Aorta (tissue), 5 donors: ENCODE measurements around the gene RASGEF1C. TPM values are rescaled to one million over a fixed set of nuclear protein-coding genes. Genes with fewer than 3 reads are reported as not detected.

Experiments used
- ATAC-seq: fragments of 200-7000 bp; cut with Tn5 transposase; one replicate; pipeline ENCODE4 v1.9.1; 2022; ENCODE audit warnings: moderate library complexity; ENCODE audit not compliant: low FRiP score
- DNase-seq, 2 donors: peaks; one replicate each; pipeline ENCODE4 v3.0.0-alpha.2; 2020
- H3K27ac ChIP-seq, 2 donors: one replicate each; pipeline ENCODE4 v1.5.1; 2013; ENCODE audit warnings: low read length in 2 of 2, mild to moderate bottlenecking in 2 of 2, moderate library complexity in 2 of 2, control low read depth in 1 of 2, inconsistent platforms in 1 of 2, low read depth in 1 of 2
- H3K27me3 ChIP-seq, 2 donors: one replicate each; pipeline ENCODE4 v1.6.1; 2013; ENCODE audit warnings: control low read depth in 1 of 2, low read length in 1 of 2, mild to moderate bottlenecking in 1 of 2, moderate library complexity in 1 of 2; ENCODE audit not compliant: insufficient read depth in 2 of 2, control insufficient read depth in 1 of 2
- H3K36me3 ChIP-seq, 2 donors: one replicate each; pipeline ENCODE4 v1.6.1; 2013; ENCODE audit warnings: control low read depth in 1 of 2, low read length in 1 of 2, mild to moderate bottlenecking in 1 of 2; ENCODE audit not compliant: insufficient read depth in 2 of 2, control insufficient read depth in 1 of 2
- H3K4me1 ChIP-seq, 2 donors: one replicate each; pipeline ENCODE4 v1.6.1; 2013; ENCODE audit warnings: low read length in 2 of 2, control low read depth in 1 of 2, mild to moderate bottlenecking in 1 of 2, moderate library complexity in 1 of 2; ENCODE audit not compliant: insufficient read depth in 2 of 2, control insufficient read depth in 1 of 2
- H3K4me3 ChIP-seq, 2 donors: one replicate each; pipeline ENCODE4 v1.5.1; 2013; ENCODE audit warnings: low read length in 2 of 2, control low read depth in 1 of 2, mild to moderate bottlenecking in 1 of 2
- H3K9me3 ChIP-seq: one replicate; pipeline ENCODE4 v1.6.1; 2013; ENCODE audit warnings: mild to moderate bottlenecking, low read length; ENCODE audit not compliant: control insufficient read depth
- WGBS, 2 donors: extraction: QIAGEN DNeasy Blood & Tissue Kit; methylation state at CpG; one replicate each; pipeline ENCODE4 v1.1.7; 2013; 5-methylcytosine and 5-hydroxymethylcytosine counted together
- intact Hi-C, 2 donors: fragments of 100-400 bp; cut with DNase I; formaldehyde crosslinking; loops; one replicate each; pipeline versions ENCODE4 v1.14.2 to v1.15.0; 2022
- polyA plus RNA-seq, 2 donors: library from polyadenylated mRNA; stranded (reverse); fragments of 200-250 nt; gene quantifications; one replicate each; pipeline ENCODE4 v1.2.3, GENCODE V29; 2013
- total RNA-seq, 2 donors: library from RNA; stranded (reverse); fragmentation: NEBNext Ultra II Directional; extraction: Animal tissue kit (Norgen Biotek cat#: 25700); gene quantifications; one replicate each; pipeline ENCODE4 v1.2.1, GENCODE V29; 2021
- donor health status: healthy with polysubstance abuse.
- donor health status: Bipolar disorder and iron deficiency.
- donor health status: DM: no; HTN: no; CAD: no.
- donor health status: DM: no; HTN: no; CAD: no.
- donor health status: DM: yes; HTN: yes; CAD: no.

RASGEF1C gene
- total and polyA plus RNA-seq, 4 donors: 0.66 to 1.2 TPM; not detected in 2

- 95% methylated on average over 1 of the region's 1 CpG for WGBS, 2 donors
- no peak for DNase-seq
- Histone ChIP-seq H3K4me3 (no peak overlapping the region), H3K36me3 (no peaks in the 10 kb centered on the region), H3K4me1 (no peaks in the 10 kb centered on the region), H3K27me3 (no peaks in the 10 kb centered on the region), H3K27ac (no peak overlapping the region), H3K9me3 (peaks cover 3% of the 10 kb centered on the region)
- ATAC-seq: no peak
- intact Hi-C loops: no loop called here
Observed at GRCh38 chr5:180107005-180107404, 102.0 kb downstream of the RASGEF1C start.

DNA sequence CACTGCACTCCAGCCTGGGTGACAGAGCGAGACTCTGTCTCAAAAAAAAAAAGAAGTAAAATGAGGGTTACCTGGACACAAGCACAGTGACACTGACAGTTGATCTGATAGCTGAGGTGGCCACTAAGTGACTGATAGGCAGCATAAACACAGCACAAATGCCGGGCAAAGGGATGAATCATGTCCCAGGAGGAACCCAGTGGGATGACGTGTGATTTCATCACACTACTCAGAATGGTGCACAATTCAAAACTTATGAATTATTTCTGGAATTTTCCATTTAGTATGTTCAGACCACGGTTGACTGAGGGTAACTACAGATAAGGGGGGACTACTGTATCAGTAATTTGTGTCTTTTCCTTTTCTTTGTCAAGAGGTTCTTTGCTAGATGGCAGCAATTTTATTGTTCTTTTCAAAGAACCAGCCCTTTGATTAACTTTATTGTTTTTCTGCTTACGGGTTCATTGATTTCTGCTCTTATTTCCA is 103.1 kb downstream of the RASGEF1C start:
- 70 to 76% methylated on average over 5 of the region's 5 CpGs for WGBS, 2 donors
- intact Hi-C loops: no loop called here
- Histone ChIP-seq H3K4me1 (no peaks in the 10 kb centered on the region), H3K36me3 (no peaks in the 10 kb centered on the region), H3K4me3 (no peak overlapping the region), H3K27ac (no peak overlapping the region), H3K27me3 (no peaks in the 10 kb centered on the region), H3K9me3 (peaks cover 3% of the 10 kb centered on the region)
- no peak for ATAC-seq
- DNase-seq: no peak

DNA sequence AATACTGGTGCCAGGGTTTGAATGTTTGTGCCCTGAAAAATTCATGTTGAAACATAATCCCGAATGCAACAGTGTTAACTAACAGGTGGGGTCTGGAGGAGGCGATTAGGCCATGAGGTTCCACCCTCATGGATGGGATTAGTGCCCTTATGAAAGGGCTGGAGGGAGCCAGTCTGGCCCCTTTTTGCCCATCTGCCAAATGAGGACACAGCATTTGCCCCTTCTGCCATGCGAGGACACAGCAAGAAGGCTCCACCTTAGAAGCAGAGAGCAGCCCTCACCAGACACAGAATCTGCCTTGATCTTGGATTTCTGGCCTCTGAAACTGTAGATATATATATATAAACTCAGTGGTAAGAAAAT is 104.9 kb downstream of the RASGEF1C start:
- Histone ChIP-seq H3K4me1 (no peaks in the 10 kb centered on the region), H3K27me3 (no peaks in the 10 kb centered on the region), H3K4me3 (no peak overlapping the region), H3K36me3 (no peaks in the 10 kb centered on the region), H3K9me3 (peaks cover 3% of the 10 kb centered on the region), H3K27ac (no peak overlapping the region)
- intact Hi-C loops: no loop called here
- DNase-seq (no peak), ATAC-seq (no peak)
- WGBS, 2 donors: 90 to 91% methylated on average over 3 of the region's 3 CpGs

DNA sequence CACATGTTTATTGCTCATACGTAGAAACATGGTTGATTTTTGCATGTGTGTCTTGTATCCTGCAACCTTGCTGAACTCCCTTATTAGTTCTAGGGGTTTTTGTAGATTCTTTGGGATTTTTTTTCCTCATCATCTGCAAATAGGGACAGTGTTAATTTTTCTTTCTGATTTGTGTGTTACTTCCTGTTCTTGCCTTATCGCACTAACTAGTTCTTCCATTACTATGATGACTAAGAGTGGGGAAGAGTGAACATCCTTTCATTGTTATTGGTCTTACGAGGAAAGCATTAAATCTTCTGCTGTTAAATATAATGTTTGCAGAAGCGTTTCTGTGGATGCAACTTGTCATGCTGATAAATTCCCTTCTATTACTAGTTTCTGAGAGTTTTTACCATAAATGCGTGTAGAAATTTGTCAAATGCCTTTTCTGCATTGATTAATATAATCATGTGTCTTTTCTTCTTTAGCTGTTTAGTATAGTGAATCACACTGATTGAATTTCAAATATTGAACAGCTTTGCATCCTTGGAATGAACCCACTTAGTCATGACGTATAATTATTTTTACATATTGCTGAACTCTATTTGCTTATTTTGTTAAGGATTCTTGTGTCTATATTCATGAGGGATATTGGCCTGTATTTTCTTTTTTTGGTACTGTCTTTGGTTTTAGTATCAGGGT is 105.4 kb downstream of the RASGEF1C start:
- Histone ChIP-seq H3K36me3 (no peaks in the 10 kb centered on the region), H3K9me3 (peaks cover 3% of the 10 kb centered on the region), H3K27ac (no peak overlapping the region), H3K4me3 (no peak overlapping the region), H3K4me1 (no peaks in the 10 kb centered on the region), H3K27me3 (no peaks in the 10 kb centered on the region)
- ATAC-seq (no peak), DNase-seq (no peak)
- intact Hi-C loops: no loop called here
- WGBS, 2 donors: 63 to 71% methylated on average over 6 of the region's 6 CpGs

DNA sequence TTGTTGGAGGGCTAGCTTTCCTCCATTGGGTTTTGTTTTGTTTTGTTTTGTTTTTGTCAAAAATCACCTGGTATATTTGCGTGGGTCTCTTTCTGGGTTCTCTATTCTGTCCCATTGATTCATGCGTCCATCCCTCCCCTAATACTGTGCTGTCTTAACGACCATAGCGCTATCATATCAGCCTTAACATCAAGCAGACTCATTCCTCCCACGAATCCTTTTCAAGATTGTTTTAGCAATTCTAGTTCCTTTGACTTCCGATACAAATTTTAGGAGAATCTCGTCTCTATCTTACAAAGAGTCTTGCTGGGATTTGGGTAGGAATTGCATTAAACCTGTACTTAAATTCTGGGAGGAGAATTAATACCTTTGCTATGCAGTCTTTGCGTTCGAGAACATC is 106.4 kb downstream of the RASGEF1C start:
- H3K36me3 ChIP-seq: no peaks in the 10 kb centered on the region
- no peaks in the 10 kb centered on the region for H3K27me3 ChIP-seq
- WGBS, 2 donors: 83 to 85% methylated on average over 9 of the region's 9 CpGs
- H3K27ac ChIP-seq: no peak overlapping the region
- H3K4me1 ChIP-seq: no peaks in the 10 kb centered on the region
- no peak overlapping the region for H3K4me3 ChIP-seq
- ATAC-seq (no peak), DNase-seq (no peak)
- H3K9me3 ChIP-seq: peaks cover 3% of the 10 kb centered on the region
- intact Hi-C loops: no loop called here

DNA sequence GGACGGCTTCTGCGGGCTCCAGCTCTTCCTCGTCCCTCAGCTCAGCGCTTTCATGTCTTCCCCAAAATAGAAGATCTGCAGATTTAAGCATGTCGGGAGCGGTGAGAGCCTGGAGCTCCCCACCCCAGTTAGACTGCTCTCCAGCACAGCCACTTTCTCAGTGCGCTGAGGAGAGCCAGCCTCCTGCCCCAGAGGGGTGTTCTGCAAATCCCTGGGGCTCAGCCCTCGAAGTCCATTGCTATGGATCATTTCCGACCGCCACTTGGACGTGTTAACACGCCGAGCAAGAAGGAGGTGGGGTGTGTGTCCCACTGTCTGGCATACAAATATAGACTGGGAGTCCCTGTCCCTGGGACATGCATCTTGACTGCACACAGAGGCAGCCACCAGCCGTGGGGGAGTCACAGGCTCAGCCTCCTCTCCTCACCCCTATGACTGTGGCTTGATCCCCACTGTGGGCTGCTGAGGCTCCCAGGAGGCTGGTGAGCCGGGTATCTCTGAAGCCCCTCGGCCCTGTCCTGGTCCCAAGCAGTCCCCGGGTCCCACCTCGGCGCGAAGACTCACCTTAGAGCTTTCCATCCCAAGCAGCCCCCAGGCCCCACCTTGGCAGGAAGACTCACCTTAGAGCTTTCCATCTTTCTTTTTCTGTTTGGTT is 107.4 kb downstream of the RASGEF1C start:
- H3K4me1 ChIP-seq: no peaks in the 10 kb centered on the region
- ATAC-seq (no peak), DNase-seq (no peak)
- no peak overlapping the region for H3K4me3 ChIP-seq
- intact Hi-C loops: no loop called here
- 75 to 77% methylated on average over 20 of the region's 20 CpGs for WGBS, 2 donors
- H3K27ac ChIP-seq: no peak overlapping the region
- H3K9me3 ChIP-seq: peaks cover 1% of the 10 kb centered on the region
- no peaks in the 10 kb centered on the region for H3K27me3 ChIP-seq
- H3K36me3 ChIP-seq: no peaks in the 10 kb centered on the region

- DNase-seq: no peak
- 78 to 79% methylated on average over 29 of the region's 29 CpGs for WGBS, 2 donors
- H3K9me3 ChIP-seq: peaks cover 1% of the 10 kb centered on the region
- no peak overlapping the region for H3K27ac ChIP-seq
- H3K4me3 ChIP-seq: no peak overlapping the region
- H3K36me3 ChIP-seq: no peaks in the 10 kb centered on the region
- H3K27me3 ChIP-seq: no peaks in the 10 kb centered on the region
- intact Hi-C loops: no loop called here
- H3K4me1 ChIP-seq: no peaks in the 10 kb centered on the region
- ATAC-seq: no peak
Observed at GRCh38 chr5:180100621-180101450, 108.2 kb downstream of the RASGEF1C start.

DNA sequence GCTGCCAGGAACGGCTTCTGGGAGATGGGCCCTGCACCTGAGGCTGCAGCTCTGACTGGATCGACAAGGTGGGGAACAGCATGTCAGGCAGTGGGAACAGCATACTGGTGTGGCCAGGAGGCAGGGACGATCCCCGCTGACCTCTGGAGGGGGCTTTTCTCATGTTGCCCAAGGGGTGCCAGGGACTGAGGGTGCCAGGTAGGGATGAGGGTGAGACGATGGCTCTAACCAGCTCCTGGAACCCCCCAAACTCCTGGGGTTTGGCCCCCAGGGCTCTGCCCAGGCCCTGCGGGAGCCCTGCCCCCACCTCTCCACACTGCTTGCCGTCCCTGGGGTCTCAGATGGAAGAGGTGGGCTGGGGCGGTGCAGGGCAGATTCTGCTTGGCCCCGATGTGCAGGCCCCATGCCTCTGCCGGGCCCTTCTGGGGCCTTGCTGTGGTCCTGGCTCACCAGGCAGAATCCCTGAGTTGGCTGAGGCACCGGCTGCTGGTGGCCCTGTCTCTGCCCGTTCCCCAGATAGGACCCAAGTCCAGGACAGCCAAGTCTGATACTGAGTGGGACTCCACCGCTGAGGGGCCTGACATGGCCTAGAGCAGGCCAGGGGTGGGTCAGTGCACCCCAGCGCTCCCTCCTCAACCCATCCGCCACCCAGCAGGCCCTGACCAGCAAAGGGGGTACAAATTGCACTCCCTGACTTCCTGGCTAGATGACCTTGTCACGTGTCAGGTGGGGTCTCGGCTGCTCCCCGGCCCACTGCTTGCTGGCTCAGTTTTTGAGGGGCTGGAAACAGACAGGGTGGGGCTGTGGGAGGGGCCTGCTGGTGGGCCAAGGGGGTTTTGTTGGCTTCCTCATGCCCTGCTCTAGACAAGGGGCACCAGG is 109.0 kb downstream of the RASGEF1C start:
- intact Hi-C loops: no loop called here

More for the DNA sequence above, 109.0 kb downstream of the RASGEF1C start:
- 86 to 91% methylated on average over 15 to 18 of the region's 18 CpGs for WGBS, 2 donors
- Histone ChIP-seq H3K27ac (no peak overlapping the region), H3K36me3 (no peaks in the 10 kb centered on the region), H3K4me1 (no peaks in the 10 kb centered on the region), H3K27me3 (no peaks in the 10 kb centered on the region), H3K9me3 (no peaks in the 10 kb centered on the region), H3K4me3 (no peak overlapping the region)
- DNase-seq (no peak), ATAC-seq (peak; percentile 5)
